HG02642 (cell line): Measurements from ENCODE around the gene FTO.

ENCODE experiments used
- ATAC-seq: cut with Tn5 transposase; IDR thresholded peaks from one replicate; pipeline ENCODE4 v1.9.1; 2021; ENCODE audit warnings: mild to moderate bottlenecking; ENCODE audit not compliant: unreplicated experiment, poor library complexity

The FTO gene

DNA sequence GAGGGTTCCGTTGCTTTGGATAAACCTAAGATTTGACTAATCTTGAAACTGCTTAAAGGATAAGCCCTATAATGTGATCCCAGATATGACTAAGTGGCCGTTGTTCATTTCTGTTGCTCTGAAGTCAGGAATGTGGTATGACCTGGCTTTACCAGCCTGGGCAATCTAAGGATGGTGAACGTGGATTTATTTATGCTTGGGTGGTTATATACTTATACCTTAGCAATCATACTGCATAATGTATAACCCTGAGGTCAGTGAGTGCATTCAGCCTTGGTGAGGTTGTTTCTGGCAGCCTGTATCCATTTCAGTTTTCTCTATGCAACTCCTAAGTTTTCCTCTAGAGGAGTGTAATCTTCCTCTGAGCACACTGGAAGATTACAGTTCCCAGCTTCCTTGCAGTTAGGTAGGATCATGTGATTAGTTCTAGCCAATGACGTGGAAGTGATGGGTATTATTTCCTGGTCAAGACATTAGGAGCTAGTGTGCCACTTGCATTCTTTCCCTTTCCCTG is 41.9 kb downstream of the FTO start:
- no peak for ATAC-seq

DNA sequence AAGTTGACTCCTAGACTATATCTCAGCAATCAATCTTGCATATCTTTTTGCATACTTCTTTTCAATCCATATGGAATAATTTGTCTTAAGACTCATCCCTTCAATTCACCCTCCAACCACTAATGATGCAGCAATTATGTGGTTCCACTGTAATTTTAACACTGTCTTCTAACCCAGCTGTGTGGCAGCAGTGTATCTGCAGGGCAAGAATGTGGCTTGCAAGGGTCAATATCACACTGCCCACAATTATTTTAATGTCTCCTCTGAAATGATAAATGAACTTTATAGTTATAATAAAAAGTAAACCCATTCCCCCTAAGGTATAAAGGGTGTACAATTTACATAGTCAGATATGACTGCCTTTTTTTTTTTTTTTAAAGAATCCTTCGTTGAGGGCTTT is 48.6 kb downstream of the FTO start:
- no peak for ATAC-seq

DNA sequence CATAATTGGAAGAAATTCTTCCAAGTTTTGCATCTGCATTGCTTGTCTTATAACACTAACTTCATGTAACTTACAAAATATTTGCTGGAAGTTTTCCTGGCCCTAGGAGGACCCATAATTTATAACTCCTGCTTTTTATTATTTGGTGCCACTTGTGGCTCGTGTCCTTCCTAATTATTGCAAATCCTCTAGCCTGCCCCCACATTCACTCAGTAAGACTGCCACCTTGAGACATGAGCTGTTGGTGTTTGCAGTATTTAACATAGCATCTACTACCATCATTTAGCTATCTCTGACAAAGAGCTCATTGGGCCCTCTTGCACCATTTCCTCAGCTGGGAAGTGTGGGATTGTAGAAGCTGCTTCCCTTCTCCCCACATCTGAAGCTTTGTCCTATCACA is 49.5 kb downstream of the FTO start:
- ATAC-seq: no peak

DNA sequence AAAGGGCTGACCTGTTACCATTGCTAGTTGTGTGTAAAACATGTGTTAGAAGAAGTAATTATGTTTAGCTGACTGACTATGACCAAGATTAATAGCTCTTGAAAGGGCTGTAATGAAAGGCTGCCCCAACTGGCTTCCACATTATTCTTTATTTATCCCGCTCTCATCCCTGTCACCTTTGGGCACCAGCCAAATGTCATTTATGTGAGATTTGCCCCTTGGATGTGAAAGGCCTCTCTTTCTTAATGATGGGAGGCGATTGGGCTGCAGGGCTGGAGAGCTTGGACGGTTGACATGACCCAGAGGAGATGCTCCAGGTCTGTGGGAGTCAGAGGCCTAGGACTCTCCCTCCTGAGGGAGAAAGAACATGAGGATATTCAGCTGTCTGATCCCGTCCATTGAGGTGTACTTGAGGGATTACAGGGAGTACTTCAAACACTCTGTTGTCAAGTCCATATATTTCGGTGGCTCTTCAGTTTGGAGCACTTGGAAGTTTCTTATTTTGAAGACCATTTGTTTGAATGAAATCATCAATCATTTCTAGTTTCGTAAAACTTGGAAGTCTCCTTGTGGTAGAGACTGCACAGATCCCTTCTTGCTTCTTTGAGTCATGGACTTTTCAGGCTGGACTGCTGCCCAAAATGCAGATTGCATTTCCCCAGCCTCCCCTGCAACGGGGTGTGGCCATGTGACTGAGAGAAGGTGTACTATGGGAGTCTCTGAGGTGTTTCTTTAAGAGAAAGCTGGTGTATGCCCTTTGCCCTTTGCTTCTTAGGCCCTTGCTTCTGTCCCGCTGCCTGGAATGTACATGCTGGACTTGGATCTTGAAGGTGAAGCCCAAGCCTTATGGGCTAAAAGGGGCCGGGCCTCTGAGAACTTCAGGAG is 51.3 kb downstream of the FTO start:
- ATAC-seq: no peak

GRCh38 chr16:53756275-53756996 is 52.5 kb downstream of the FTO start:
- no peak for ATAC-seq

DNA sequence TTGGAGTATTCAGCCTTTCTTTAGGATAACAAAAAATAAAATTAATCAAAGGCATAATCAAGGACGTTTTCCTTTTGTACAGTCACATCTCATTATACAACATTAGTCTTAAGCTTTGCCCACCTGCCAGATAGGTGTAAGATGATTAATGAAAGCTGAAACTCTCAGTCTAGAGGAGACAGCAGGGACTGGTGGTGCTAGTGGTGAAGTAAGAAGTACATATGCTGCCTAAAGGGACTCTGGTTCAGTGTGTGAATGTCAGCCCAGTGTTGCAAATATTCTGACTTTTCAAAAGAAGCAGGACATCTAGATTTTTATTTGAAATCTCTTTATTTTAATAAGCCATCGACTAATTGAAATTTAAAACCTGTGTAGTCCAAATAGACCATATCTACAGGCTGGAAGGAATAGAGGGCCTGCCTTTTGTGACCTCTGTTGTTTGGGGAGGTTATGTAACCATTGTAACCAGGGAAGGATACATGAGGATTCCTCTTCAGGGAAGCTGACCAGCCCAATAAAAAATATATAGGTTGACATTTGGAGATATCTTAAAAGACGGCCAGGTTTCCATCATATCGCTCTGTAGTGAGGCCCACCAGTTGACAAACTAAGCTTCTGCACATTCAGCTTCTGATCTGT is 54.1 kb downstream of the FTO start:
- ATAC-seq: no peak

- no peak for ATAC-seq
Measured at GRCh38 chr16:53761962-53762703, 58.2 kb downstream of the FTO start.

DNA sequence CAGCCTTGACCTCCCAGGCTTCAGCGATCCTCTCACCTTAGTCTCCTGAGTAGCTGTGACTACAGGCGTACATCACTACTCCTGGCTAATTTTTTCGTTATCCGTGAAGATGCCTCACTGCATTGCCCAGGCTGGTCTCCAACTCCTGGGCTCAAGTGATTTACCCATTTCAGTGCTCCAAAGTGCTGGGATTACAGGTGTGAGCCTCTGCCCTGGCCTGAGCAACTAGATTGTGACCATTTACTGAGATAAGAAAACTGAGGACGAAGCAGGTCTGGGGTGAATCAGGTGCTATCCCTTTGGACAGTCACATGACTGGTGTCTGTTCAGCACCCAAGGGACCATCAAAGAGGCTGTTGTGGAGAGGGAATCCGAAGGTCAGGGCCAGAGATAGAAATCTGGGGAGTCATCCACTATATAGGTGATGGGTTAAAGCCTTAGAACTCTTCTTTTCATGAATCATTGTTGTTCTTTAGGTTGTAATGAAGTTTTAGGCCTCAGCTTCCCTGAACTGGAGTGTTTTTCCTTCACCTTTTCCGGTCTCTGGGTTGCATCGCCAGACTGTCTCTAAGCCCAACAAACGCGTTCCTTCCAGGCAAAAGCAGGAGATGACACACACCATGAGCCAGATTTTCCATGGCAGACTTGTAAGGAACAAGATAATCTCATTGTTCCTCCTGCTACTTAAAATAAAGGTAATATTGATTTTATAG is 62.5 kb downstream of the FTO start:
- no peak for ATAC-seq

GRCh38 chr16:53768167-53768566 is 64.2 kb downstream of the FTO start:
- ATAC-seq: no peak

- ATAC-seq: no peak
Measured at GRCh38 chr16:53768593-53768992, 64.6 kb downstream of the FTO start.

GRCh38 chr16:53769185-53769584 is 65.2 kb downstream of the FTO start:
- ATAC-seq: no peak

DNA sequence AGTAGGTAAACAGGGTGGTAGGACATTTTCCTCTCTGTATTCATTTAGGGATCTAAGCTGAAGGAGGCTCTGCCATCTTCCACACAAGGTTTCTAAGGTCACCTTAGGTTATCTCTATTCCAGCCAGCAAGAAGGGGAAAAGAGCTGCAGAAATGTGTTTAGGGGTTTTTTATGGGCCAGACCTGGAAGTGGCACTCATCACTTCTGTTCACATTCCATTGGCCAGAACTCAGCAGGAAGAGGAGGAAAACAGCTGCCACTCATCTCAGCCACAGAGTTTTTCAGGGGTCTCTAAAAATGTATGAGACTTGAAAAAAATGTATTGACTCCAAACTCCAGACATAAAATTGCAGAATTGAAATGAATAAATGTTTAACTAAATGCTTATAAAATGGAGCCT is 65.8 kb downstream of the FTO start:
- ATAC-seq: no peak

GRCh38 chr16:53770641-53771040 is 66.7 kb downstream of the FTO start:
- no peak for ATAC-seq

- no peak for ATAC-seq
Measured at GRCh38 chr16:53771655-53772497, 67.9 kb downstream of the FTO start.

- ATAC-seq: no peak
Measured at GRCh38 chr16:53773150-53773846, 69.3 kb downstream of the FTO start.

GRCh38 chr16:53773881-53774280 is 69.9 kb downstream of the FTO start:
- ATAC-seq: no peak

DNA sequence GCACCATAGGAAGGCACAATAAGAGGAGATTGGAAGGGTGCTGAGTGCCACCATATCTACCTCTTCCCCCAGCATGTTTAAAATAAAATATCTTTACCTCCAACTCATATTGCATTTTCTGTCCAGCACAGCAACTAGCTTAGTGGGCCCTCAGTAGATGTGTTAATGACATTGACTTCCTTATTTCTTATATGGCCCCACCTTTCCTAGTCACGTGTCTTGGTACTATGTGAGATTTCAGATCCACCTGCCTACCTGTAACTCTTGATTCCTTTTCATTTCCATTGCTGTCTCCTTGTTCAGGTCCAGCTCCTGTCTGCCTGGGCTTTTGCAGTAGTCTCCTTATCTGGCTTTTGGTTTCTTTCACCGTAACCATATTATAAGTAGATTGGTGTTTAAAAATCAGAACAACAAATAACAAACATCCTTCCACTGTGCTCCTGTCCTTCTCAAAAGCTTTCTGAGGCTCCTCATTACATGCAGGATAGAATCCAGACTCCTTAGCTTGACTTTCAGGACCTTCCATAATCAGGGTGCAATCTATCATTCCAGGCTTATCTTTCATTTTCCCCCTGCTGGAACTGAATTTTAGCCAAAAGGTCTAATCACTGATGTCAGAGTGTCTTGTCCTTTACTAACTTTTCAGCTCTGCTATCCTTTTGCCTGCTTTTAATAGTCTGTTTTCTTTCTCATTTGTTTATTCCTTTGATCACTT is 71.3 kb downstream of the FTO start:
- no peak for ATAC-seq
